Endothelial cell of umbilical vein (primary cell): ENCODE results near the gene DONSON. TPM values are rescaled to one million over a fixed set of nuclear protein-coding genes. Genes with fewer than 3 reads are reported as not detected.

Source experiments
- BruUV-seq: library from RNA; stranded (reverse); fragments of 400-500 nt; replicated peaks from 2 replicates; lab custom pipeline; 2021; lab: Mats Ljungman, UMichigan
- CTCF ChIA-PET: fragments of 300-600, 350-600 bp; sonication (Branson Sonifier 250); formaldehyde crosslinking; loops from one replicate; lab custom pipeline; 2021; ENCODE audit warnings: antibody characterized with exemption, inconsistent platforms; lab: Charles Lee
- POLR2A ChIA-PET: fragments of 300-600, 350-600 bp; sonication (Branson Sonifier 250); formaldehyde crosslinking; loops from one replicate; lab custom pipeline; 2021; ENCODE audit warnings: antibody characterized with exemption, inconsistent platforms; lab: Charles Lee
- DNase-seq: peaks from one replicate; pipeline ENCODE4 v3.0.0-alpha.2; 2011; ENCODE audit warnings: low read depth, low spot score
- FAIRE-seq: peaks from 2 replicates; lab custom pipeline; 2011; peaks lifted over from hg19 to GRCh38; lab: Jason Lieb, UNC
- H2AFZ ChIP-seq: 2 replicates; pipeline ENCODE4 v1.6.0; 2012; ENCODE audit warnings: low read depth, low read length, control low read depth, inconsistent platforms
- H3K27ac ChIP-seq: 2 replicates; pipeline ENCODE4 v1.5.1; 2011; ENCODE audit warnings: low read depth, mild to moderate bottlenecking, control low read depth, low read length, moderate library complexity; ENCODE audit not compliant: insufficient read depth
- H3K27me3 ChIP-seq, 2 experiments: 2 replicates each; pipeline versions ENCODE4 v1.6.0 to v1.6.1; 2011; ENCODE audit warnings: low read length in 2 of 2, mixed read lengths in 1 of 2; ENCODE audit not compliant: control insufficient read depth in 2 of 2, insufficient read depth in 2 of 2
- H3K36me3 ChIP-seq, 2 experiments: 2 replicates in 1 of 2; 3 replicates in 1 of 2; pipeline ENCODE4 v1.5.1; 2011; ENCODE audit warnings: low read length in 2 of 2, mild to moderate bottlenecking in 1 of 2, moderate library complexity in 1 of 2; ENCODE audit not compliant: control insufficient read depth in 2 of 2, insufficient read depth in 2 of 2; ENCODE audit errors: extremely low read depth in 1 of 2
- H3K4me1 ChIP-seq: 3 replicates; pipeline ENCODE4 v1.5.1; 2011; ENCODE audit warnings: mild to moderate bottlenecking, low read length; ENCODE audit not compliant: control insufficient read depth, insufficient read depth; ENCODE audit errors: extremely low read depth
- H3K4me2 ChIP-seq: 2 replicates; pipeline ENCODE4 v1.6.1; 2011; ENCODE audit warnings: low read length, control low read depth, mixed read lengths; ENCODE audit not compliant: insufficient read depth
- H3K4me3 ChIP-seq, 3 experiments: fragments of 200-600 bp in 1 of 3; sonication (generic), shearing (Covaris generic) in 1 of 3; replicated peaks in 1 of 3; 2 replicates each; pipeline ENCODE4 v1.5.1; 2011 to 2016; ENCODE audit warnings: control low read depth in 3 of 3, low read length in 3 of 3, mild to moderate bottlenecking in 2 of 3, inconsistent platforms in 1 of 3, low read depth in 1 of 3, moderate library complexity in 1 of 3; ENCODE audit not compliant: insufficient read depth in 1 of 3
- H3K79me2 ChIP-seq: 2 replicates; pipeline ENCODE4 v1.6.0; 2012; ENCODE audit warnings: low read length, inconsistent platforms; ENCODE audit not compliant: control insufficient read depth, insufficient read depth
- H3K9ac ChIP-seq: replicated peaks from 2 replicates; pipeline ENCODE3; 2011; ENCODE audit warnings: low read length, control low read depth; ENCODE audit not compliant: insufficient read depth; ENCODE audit errors: extremely low read depth
- H3K9me1 ChIP-seq: replicated peaks from 3 replicates; pipeline ENCODE4 v1.6.0; 2011; ENCODE audit warnings: mild to moderate bottlenecking, low read length; ENCODE audit not compliant: control insufficient read depth, insufficient read depth; ENCODE audit errors: extremely low read depth
- H3K9me3 ChIP-seq: replicated peaks from 2 replicates; pipeline ENCODE4 v1.5.1; 2012; ENCODE audit warnings: low read length, inconsistent platforms; ENCODE audit not compliant: control insufficient read depth, insufficient read depth
- H4K20me1 ChIP-seq: replicated peaks from 2 replicates; pipeline ENCODE3; 2011; ENCODE audit warnings: mild to moderate bottlenecking, low read length; ENCODE audit not compliant: control insufficient read depth, insufficient read depth; ENCODE audit errors: extremely low read depth
- CTCF ChIP-seq, 2 donors: IDR thresholded peaks; 1 replicate in 1 of 2; 2 replicates in 1 of 2; pipeline ENCODE4 v1.5.1; 2011; ENCODE audit warnings: low read length in 2 of 2, mild to moderate bottlenecking in 2 of 2, moderate library complexity in 2 of 2, control low read depth in 1 of 2, inconsistent platforms in 1 of 2, low read depth in 1 of 2; ENCODE audit not compliant: insufficient read depth in 1 of 2; ENCODE audit errors: extremely low read depth in 1 of 2
- FOS ChIP-seq: IDR thresholded peaks from 2 replicates; pipeline ENCODE4 v1.6.1; 2011; ENCODE audit warnings: mild to moderate bottlenecking, low read length, moderate library complexity, borderline replicate concordance; ENCODE audit not compliant: insufficient read depth
- GATA2 ChIP-seq: IDR thresholded peaks from 2 replicates; pipeline ENCODE4 v1.7.0; 2011; ENCODE audit warnings: low read depth, mild to moderate bottlenecking, moderate library complexity, mixed read lengths, low read length; ENCODE audit not compliant: insufficient read length, insufficient read depth
- JUN ChIP-seq: IDR thresholded peaks from 2 replicates; pipeline ENCODE4 v1.6.1; 2011; ENCODE audit warnings: borderline replicate concordance, low read depth; ENCODE audit not compliant: insufficient read length, insufficient read depth
- MAX ChIP-seq: IDR thresholded peaks from 2 replicates; pipeline ENCODE4 v1.6.1; 2011; ENCODE audit not compliant: insufficient read depth, insufficient read length
- MYC ChIP-seq: IDR thresholded peaks from one replicate; pipeline ENCODE4 v1.6.1; 2011; ENCODE audit warnings: mild to moderate bottlenecking, low read depth, low read length
- POLR2A ChIP-seq: IDR thresholded peaks from 2 replicates; pipeline ENCODE4 v1.6.1; 2012; ENCODE audit warnings: low read depth, mild to moderate bottlenecking, control low read depth, low read length
- POLR2AphosphoS5 ChIP-seq: IDR thresholded peaks from 2 replicates; pipeline ENCODE4 v1.6.1; 2012; ENCODE audit warnings: low read depth, mild to moderate bottlenecking, control low read depth, low read length, moderate library complexity; ENCODE audit not compliant: insufficient read depth
- dilution Hi-C: fragments of 300-500 bp; cut with MboI; formaldehyde crosslinking; loops from one replicate; pipeline ENCODE4 v1.15.0; 2019; ENCODE audit warnings: low sequenced_read_pairs; ENCODE audit not compliant: extremely low pct_ligation_motif_present
- intact Hi-C: fragments of 100-400 bp; cut with micrococcal nuclease; formaldehyde crosslinking; loops from one replicate; pipeline ENCODE4 v1.10.0; 2022
- polyA plus RNA-seq, 4 experiments: library from polyadenylated mRNA; depleted of rRNA in 3 of 4; stranded (reverse) in 3 of 4; unstranded in 1 of 4; fragments of >200 nt; gene quantifications; 2 replicates each; pipeline versions ENCODE4 v1.2.1 to v1.2.3, GENCODE V29; 2011 to 2012; ENCODE audit warnings: missing spikeins in 1 of 4
- total RNA-seq: library from RNA; stranded (reverse); gene quantifications from 2 replicates; pipeline ENCODE4 v1.2.3, GENCODE V29; 2021

DONSON gene
- total and polyA plus RNA-seq, 2 donors (not counting 3 experiments of a cell fraction or from before 2014, with no cell fraction given): 14.3 to 29.4 TPM

DNA sequence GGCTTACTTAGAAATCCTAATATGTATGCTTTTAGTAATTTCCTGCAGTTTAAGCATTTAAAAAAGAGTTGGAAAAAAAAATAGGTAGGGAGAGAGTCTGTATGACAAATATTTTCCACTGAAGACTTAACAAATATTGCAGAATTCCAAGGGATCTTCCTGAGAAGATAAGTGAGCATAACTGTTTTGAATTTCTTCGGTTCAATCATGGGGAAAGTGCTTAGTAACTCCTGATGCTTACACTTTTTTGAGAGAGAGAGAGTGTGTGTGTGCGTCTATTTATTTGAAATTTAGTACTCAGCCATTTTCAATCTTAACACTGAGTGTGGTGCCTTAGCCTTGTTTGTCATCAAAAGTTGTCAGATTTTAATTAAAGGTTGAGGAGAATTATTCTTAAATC lies 27.1 kb downstream of the DONSON start:
- no peaks in the 10 kb centered on the region for H3K9me1 ChIP-seq
- no peak overlapping the region for H3K4me2 ChIP-seq
- H2AFZ ChIP-seq: no peak overlapping the region
- no peaks in the 10 kb centered on the region for H3K4me1 ChIP-seq
- no TSS peak for BruUV-seq
- CTCF ChIA-PET: no interaction called here
- intact Hi-C loops: no loop called here
- no peak overlapping the region for H3K27ac ChIP-seq
- H4K20me1 ChIP-seq: peaks cover 12% of the 10 kb centered on the region
- POLR2A ChIA-PET: no interaction called here
- no peaks in the 10 kb centered on the region for H3K9me3 ChIP-seq
- H3K4me3 ChIP-seq: no peak overlapping the region
- H3K9ac ChIP-seq: no peak overlapping the region
- no peak for TF ChIP-seq MAX
- no peaks in the 10 kb centered on the region for H3K27me3 ChIP-seq
- FAIRE-seq (no peak), DNase-seq (no peak)
- H3K79me2 ChIP-seq: peaks cover 75% of the 10 kb centered on the region
- dilution Hi-C loops: no loop called here
- H3K36me3 ChIP-seq: peaks cover 15 to 47% of the 10 kb centered on the region in 2 experiments

GRCh38 chr21:33560965-33561364 lies 27.5 kb downstream of the DONSON start:
- dilution Hi-C loops: no loop called here
- no peak for DNase-seq
- H3K9me3 ChIP-seq: no peaks in the 10 kb centered on the region
- no peak for FAIRE-seq
- H2AFZ ChIP-seq: no peak overlapping the region
- H3K27me3 ChIP-seq: no peaks in the 10 kb centered on the region
- peaks cover 79% of the 10 kb centered on the region for H3K79me2 ChIP-seq
- H3K27ac ChIP-seq: no peak overlapping the region
- no TSS peak for BruUV-seq
- H3K9ac ChIP-seq: no peak overlapping the region
- ChIA-PET CTCF (no interaction called here), POLR2A (no interaction called here)
- no peak overlapping the region for H3K4me2 ChIP-seq
- H4K20me1 ChIP-seq: peaks cover 12% of the 10 kb centered on the region
- H3K4me3 ChIP-seq: no peak overlapping the region
- no peaks in the 10 kb centered on the region for H3K4me1 ChIP-seq
- H3K36me3 ChIP-seq: peaks cover 15 to 47% of the 10 kb centered on the region in 2 experiments
- H3K9me1 ChIP-seq: no peaks in the 10 kb centered on the region
- intact Hi-C loops: no loop called here
- no peak for TF ChIP-seq GATA2
- no peak for TF ChIP-seq POLR2A
- no peak for TF ChIP-seq MAX
- TF ChIP-seq FOS: no peak
- TF ChIP-seq JUN: no peak
- no peak for TF ChIP-seq POLR2AphosphoS5
- no peak for TF ChIP-seq MYC
- TF ChIP-seq CTCF (IDR thresholded peaks at IDR 0.05; ENCODE audit: extremely low read depth in 1 of 2, insufficient read depth in 1 of 2, low read depth in 1 of 2, low read length in 2 of 2): no peak
